ENCODE measurements around the gene DEPP1.

DEPP1 gene

DNA sequence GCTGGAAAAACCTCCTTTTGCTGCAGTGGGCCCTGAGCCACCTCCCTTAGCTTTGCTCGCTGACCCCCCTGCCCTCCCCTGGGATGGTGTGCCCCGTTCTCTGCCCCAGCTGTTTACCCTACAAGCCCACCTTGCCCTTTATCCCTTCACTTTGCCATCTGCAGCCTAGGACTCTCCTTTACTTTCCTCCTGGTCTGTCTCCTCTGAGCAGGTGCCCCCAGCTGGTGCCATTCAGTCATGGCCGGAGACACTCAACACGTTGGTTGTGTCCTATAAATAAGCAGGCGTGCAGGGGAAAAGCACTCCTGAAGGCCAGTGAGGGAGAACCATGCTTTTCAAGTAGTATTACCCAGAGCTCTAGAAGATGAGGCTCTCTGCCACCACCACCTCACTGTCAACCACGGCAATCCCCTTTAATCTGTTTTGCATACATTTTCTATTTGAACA, 12.9 kb downstream of the DEPP1 start:
- DNase-seq: no peak

- no peak for DNase-seq
Observed at GRCh38 chr10:44965104-44965503, 13.5 kb downstream of the DEPP1 start.

DNA sequence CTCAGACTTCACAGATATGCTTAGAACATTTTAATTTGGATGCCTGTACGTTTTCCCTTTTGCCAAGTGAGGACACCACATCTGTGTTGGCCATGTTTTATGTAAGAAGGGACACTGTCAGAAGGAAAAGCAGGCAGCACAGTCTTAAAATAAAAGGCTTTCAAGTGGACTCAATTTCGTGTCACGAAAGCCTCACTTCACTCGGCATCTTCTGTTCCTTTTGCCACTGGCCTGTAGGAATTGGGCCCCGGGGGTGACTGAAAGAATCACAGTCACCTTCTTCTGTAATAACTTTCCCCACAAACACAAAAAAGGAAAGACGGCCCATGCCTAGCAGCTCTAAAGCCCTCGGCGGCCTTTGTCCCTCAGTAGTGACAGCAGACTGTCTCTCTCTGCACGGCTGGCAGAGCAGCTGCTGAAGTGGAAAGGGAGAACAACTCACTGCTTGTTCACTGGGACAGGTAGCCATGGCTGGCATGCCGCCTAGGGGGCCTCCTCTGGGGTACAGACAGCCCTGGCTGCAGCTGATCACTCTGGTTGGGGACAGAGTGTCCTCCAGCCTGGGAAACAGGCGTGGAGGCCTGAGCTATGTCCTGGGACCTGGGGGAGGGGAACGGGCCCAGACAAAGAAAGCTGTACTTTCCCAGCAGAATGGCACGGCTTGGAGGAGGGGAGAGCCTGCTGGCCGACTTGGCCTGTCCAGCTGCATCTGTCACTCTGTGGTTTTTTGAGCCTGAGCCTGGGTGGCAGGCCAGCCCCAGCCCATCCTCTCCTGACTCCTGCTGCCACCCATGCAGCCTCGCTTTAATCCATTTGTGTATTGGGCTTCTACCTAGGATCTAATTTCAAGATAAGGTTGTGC, 14.6 kb downstream of the DEPP1 start:
- DNase-seq: no peak

GRCh38 chr10:44962870-44963738, 15.5 kb downstream of the DEPP1 start:
- DNase-seq: no peak

DNA sequence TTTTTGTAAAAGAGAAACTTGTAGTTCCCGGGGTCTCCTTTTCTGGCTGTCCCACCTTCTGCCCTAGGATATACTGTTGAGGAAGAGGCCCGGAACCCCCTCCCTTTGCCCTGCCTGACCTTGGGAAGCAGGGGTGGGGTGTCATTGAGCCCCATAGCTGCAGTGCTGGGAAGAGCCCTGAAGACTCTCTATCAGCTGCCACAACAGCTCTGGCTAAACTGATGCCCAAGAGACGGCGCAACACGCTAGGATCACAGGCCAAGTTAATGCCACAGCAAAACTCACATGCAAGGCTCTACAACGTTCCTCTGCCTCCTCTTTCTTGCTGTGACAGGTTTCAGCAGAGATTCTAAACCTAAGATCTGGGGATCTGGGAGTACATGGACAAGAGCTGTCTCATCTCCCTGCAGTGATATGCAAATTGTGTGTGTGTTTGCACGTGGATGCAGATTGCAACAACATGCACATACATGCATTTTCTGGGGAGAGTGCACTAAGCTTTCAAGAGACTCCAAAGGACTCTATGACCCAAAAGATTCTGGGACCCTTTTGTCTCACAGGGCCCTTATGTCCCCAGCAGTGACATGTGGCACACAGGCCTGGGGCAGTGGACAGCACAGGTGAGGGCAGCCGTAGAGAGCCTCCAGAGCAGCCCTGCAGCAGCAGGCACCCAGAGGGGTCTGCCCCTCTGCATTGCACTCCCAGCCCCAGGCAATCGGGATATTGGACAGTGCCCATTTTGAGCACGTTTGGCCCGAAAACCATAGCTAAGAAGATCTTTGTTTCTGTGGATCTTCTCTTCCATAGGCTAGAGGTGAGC, 16.5 kb downstream of the DEPP1 start:
- DNase-seq: no peak

GRCh38 chr10:44961230-44961571, 17.4 kb downstream of the DEPP1 start:
- no peak for DNase-seq

DNA sequence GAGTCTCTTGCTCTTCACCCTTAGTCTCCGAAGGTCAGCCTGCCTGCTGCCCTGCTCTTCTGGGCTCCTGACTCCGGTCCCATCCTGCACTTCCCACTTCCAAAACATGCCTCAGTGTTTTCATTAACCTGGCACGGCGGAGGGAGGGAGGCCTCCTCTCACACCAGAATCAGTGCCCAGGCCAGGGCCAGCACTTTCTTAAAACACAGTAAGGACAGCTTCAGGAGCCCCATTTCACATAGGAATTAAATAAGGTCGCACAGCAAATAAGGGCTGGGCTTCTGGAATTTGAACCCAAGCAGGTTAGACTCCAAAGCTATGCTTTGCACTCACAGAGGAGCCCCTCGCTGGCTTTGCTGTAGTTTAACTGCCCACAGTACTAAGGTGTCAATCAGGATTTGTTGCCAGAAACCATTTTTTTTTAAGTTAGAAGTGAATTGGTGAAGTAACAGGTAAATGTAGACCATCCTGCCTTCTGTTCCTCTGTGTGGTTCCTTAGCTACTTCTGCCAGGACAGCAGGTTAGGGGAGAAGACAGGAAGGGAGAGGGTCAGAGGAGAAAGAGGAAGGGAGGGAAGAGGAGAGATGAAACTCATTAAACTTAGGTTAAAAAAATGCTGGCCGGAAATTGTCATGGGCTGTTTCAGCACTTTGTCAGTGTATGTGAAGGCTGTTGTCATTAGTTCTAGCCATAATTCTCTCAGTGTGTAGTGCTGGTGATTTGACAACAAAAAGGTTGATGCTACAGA, 18.0 kb downstream of the DEPP1 start:
- no peak for DNase-seq

DNA sequence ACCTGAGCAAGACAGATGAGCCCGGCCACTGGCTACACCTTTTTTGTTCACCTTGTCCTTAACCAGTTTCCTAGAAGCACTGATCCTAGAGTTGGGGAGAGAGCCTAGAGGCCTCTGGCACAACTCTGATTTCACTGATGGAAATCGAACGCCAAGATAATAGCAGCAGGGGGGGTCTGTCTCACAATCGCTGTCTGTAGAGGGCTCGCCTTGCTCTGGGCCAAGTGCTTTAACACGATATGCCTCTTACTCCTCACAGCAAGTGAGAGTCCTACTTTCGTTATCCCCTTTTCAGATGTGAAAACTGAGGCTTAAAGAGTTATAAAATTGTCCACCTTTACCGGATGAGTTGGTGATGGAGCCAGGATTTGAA, 18.5 kb downstream of the DEPP1 start:
- DNase-seq: no peak

GRCh38 chr10:44959247-44960087, 19.1 kb downstream of the DEPP1 start, which contains the start of gene RASSF4:
TSS of gene RASSF4 (plus strand) at chr10:44959802. CDS start at chr10:44970203, 10,401 bp downstream.
- peak; percentile 79 for DNase-seq

GRCh38 chr10:44958898-44959246, 19.7 kb downstream of the DEPP1 start:
- DNase-seq: no peak

GRCh38 chr10:44958196-44958897, 20.3 kb downstream of the DEPP1 start:
- no peak for DNase-seq

- no peak for DNase-seq
Observed at GRCh38 chr10:44956717-44957706, 21.6 kb downstream of the DEPP1 start.

DNA sequence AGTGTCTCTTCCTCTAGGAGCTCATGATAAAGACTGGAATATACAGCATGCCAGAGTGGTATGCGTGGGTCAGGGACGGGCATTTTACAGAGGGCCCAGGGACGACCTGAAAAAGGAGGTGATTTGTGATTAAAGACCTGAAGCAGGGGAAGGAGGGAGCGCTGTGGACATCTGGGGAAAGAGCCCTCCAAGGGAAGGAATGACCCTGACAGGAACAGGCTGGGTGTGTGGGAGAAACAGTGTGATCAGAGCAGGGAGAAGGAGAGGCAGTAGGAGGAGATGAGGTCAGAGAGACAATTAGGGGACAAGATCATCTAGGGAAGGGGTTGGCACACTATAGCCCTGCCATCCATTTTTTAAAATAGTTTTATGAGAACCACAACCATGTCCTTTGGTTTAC, 22.4 kb downstream of the DEPP1 start:
- DNase-seq: no peak

GRCh38 chr10:44955413-44956070, 23.1 kb downstream of the DEPP1 start:
- DNase-seq: no peak

- no peak for DNase-seq
Observed at GRCh38 chr10:44954962-44955361, 23.6 kb downstream of the DEPP1 start.

GRCh38 chr10:44954042-44954441, 24.6 kb downstream of the DEPP1 start:
- DNase-seq: no peak

GRCh38 chr10:44952779-44953231, 25.8 kb downstream of the DEPP1 start:
- no peak for DNase-seq

GRCh38 chr10:44951576-44952226, 26.9 kb downstream of the DEPP1 start:
- no peak for DNase-seq
